Fibroblast of gingiva (primary cell): ENCODE data around the gene GID8.

Experiments used
- DNase-seq: peaks from one replicate; pipeline ENCODE4 v3.0.0-alpha.2; 2011; ENCODE audit warnings: low read depth

GID8 gene

DNA sequence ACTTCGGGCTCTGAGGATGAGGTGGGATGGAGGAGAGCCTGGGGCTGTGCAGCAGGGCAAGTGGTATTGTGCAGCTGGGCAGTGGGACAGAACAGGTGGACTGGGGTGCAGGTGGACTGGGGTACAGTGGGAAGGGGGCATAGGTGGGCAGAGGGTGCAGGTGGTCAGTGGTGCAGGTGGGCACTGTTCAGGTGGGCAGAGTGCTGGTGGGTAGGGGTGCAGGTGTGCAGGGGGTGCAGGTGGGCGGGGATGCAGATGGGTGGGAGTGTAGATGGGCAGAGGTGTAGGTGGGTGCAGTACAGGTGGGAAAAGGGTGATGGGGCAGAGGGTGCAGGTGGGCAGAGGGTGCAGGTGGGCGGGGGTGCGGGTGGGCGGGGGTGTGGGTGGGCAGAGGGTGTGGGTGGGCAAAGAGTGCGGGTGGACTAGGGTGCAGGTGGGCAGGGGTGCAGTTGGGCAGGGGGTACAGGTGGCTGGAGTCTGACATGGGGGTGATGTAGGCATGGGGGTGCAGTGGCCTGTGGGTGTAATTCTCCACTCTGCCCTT is 48.4 kb downstream of the GID8 start:
- DNase-seq = no peak

DNA sequence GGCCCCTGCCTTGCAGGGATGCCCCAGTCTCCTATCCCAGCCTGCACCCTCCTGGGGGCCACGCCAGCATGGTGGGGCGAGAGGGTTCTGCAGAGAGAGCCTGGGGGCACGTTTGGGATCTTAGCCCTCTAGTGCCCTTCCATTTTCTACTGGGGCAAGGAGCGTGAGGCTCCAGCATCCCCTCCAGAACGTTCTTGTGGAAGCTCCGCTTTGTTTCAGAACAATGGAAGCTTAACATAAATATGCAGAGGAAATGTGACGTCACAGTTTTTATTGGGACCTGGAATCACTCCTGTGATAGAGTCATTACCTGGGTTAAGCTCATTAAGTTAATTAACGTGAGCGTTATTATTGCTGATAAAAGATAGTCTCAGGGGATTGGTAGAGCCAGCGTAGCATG is 49.2 kb downstream of the GID8 start:
- no peak for DNase-seq

DNA sequence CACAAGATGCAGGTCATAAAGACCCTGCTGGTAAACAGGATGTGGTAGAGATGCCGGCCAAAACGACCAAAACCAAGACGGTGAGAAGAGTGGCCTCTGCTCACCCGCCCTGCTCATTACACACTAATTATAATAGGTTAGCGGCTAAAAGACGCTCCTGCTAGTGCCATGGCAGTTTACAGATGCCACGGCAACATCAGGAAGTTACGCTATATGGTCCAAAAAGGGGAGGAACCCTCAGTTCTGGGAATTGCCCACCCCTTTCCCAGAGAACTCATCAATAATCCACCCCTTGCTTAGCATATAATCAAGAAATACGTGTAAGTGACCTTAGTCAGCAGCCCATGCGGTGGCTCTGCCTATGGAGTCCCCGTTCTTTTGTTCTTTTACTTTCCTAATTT is 51.3 kb downstream of the GID8 start:
- DNase-seq = no peak

DNA sequence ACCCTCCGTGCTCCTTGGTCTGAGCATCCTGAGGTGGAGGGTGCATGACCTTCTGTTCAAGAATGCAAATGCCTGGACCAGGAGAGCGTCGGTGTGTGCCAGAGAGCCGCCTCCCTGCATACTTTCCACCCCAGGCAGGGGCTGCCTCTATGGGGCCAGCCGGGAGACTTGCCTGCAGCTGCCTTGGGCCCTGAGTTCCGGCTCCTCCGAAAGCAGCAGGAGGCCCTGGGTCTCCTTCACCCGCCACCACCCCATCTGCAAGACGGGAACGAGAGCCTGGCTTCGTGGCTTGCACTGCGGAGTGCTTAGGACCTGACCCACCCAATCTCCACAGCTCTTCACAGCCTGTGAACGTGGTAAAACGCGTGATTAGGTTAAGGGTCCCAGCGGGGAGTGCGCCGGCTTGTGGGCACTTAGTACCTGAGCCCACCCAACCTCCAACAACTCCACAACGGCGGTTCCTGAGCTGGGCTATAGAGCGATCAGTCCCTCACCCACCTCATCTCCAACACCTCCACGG is 52.4 kb downstream of the GID8 start:
- DNase-seq = no peak

DNA sequence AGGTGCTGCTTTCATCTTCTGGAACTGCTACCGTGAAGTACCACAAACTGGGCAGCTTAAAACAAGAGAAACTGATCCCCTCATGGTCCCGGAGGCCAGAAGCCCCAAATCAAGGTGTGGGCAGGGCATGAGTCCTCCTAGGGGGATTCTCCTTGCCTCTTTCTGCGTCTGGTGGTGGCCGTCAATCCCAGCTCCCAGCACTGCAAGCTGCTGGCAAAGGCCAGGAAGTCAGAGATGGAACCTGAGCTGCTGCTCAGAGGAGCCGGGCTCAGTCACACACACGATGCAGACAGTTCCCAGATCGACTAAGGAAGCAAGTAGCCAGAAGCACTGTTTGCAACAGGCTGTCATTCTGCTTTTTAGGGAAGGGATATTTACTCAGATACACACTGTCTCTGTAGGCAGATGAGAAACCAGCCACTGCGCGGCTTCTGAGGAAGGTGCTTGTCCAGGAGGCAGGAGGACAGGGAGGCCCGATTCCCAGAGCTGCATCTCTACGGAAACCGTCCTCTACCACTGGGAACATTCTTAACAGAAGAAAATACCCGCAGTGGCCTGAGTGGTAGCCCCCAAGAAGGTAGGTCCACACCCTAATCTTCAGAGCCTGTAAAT is 53.4 kb downstream of the GID8 start:
- no peak for DNase-seq

DNA sequence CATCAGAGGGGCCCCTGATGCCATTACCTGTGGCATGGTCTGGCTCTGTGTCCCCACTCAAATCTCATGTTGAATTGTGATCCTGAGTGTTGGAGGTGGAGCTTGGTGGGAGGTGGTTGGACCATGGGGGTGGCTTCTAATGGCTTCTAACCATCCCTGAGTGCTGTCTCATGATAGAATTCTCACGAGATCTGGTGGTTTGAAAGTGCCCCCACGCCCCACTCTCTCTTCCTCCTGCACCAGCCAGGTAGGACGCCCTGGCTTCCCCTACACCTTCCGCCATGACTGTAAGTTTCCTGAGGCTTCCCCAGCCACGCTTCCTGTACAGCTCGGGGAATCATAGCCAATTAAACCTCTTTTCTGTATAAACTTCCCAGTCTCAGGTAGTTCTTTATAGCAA is 53.9 kb downstream of the GID8 start:
- DNase-seq = no peak

DNA sequence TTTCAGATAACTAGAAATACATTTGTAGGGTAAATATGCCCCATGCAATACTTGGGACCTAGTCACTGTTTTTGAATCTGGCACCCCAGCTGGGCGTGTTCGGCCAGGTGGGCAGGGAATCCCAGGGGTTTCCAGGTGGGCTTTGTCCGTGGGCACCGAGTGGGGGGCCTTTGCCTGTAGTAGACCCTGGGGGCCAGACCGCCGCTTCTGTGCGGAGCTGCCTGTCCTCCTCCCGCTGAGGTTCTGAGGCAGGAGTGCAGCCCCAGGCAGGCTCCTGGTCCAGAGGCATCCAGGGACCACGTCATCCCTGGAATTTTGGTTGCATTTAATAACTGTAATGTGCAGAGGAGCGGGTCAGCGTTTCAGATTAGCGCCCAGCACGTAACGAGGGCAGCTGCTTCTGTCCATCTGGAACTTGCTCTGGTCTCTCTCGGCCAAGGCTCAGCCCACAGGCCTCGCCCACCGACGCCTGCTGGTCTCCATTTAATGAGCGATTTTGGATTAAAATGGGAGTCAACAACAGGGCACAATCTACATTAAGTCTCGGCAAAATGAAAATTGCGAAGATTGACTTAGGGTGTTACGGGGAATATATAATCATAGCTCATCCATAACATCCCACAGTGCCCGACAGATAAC is 56.0 kb downstream of the GID8 start:
- no peak for DNase-seq

DNA sequence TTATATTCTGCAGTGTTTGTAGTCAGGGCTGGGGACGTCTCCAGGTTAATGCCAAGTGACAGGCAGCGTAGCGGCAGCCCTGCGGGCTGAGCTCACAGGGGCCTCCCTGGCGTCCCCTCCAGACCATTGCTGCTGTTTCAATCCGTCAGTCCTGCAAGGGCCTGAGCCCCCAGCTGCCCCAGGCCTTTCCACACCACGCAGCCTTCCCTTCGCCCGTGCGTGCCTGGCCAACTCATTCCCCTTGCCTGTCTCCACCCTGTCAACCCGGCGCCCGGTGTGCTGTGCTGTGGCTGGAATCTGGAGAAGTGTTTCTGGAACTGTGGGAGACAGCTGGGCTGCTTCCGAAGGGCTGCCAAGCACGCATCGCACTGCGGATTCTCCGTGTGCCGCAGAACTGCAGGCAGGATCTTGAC is 56.9 kb downstream of the GID8 start:
- no peak for DNase-seq

DNA sequence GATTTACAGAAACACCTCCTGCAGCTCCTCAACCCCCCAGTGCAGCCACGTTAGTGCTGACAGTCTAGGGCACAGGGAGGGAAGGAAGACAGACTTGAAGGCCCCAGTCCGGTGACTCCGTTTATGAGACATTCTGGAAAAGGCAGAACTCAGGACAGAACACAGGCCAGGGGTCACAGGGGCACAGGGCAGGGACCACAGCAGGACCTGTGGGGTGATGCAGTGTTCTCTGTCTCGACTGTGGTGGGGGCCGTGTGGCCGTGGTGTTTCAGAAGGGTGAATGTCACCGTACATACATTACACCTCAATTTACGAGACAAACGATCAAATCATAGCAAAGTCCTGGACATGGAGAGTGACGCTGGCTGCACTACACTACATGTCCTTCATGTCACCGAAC is 57.5 kb downstream of the GID8 start:
- no peak for DNase-seq

DNA sequence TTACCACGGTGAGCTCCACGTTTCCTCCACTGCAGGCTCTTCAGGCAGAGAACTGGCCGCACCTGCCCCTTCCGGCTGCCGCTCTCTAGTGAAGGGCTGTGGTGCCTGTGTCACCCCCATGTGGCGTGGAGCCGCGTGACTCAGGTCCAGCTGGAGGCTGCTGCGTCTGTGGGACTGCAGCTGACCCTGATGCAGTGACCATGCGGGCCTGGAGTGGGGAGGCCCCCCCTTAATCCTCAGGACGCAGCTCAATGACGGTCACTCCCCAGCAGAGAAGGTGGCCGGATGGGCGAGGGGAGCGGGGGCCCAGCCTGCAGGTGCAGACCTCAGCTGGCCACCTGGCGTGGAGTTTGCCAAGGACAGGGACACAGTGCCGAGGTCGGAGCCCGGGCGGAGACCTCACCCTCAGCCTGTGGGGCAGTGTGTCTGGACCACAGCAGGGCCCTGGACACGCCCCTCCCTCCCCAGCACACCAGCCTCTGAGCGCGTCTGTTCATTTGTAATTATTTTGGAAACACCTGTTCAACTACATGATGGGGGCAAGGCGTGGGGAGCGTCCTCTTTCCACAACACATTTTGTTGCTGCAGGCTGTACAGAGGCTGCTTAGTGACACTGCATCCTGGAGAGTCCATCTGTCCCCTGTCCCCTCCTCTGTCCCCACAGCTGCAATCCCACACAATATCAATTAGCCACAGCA is 58.1 kb downstream of the GID8 start:
- DNase-seq = no peak

DNA sequence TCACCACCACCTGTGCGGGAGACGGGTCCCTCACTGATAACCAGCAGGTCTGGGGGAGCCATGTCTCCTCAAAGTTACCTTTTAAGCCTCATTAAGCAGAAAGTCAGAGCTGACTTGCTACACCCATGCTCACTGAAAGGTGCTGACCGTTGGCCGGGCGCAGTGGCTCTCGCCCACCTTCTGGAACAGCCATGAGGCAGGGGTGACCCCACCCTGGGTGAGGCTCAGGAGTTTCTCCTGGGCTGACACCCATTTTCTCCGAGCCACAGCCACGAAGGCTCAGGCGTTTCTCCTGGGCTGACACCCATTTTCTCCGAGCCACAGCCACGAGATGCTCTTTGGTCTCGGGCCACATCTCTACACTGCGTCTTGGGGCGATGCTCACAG is 58.6 kb downstream of the GID8 start:
- DNase-seq = no peak

DNA sequence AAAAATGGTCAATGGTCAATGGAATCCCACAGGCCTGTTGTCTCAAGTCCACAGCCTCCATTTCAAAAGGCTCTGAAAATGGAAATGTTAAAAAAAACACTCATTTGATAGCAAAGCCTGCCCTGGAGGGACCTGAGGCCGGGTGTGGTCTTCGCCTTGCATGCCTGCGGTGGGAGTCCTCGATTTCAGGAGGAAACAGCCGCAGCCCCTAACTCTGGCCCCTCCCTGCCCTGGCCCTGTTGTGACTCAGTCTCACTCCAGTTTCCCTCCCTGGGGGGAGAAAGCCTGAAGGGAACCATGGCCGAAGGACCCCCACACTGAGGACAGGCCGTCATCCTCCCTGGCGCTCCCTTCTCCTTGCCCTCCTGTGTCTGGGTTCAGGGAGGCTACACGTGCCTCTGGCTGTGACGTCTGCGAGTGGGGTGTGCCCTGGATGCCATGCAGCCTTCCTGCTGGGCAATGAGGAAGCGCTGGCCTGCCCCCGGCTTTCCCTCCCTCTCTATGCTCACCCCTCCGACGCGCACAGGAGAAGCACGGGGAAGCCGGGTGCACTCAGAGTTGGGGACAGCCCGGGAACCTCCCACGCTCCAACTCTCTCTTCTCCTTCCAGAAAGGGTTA is 59.6 kb downstream of the GID8 start:
- DNase-seq = no peak
